ENCODE measurements around the gene C3orf52. TPM values are rescaled to one million over a fixed set of nuclear protein-coding genes. Genes with fewer than 3 reads are reported as not detected.

C3orf52 gene
- total and polyA plus RNA-seq, 10 of the 15 experiments (the other 5 are each of a cell fraction or from before 2014, with no cell fraction given), result 0.15 to 1.9 (median 0.73) TPM

DNA sequence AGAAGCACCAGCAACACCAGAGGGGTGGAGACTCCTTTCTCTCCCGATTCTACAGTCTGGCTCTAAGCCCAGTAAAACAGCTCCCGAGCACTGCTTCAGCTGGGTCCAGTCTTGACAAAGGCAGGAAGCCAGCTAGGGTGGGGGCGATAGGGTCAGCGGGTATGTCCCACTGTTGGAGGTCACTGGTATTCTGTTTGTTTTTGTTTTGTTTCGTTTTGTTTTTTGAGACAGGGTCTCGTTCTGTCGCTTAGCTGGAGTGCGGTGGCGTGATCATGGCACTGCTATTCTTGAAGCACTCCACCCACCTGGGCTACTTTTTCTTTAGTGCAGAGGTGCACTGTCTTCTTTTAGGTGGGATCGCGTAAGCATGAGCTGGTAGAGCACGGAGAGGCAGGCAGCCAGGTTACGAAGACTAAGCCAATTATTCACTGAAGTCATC lies 30.6 kb downstream of the C3orf52 start:
- Histone ChIP-seq H3K79me2 (ENCODE audit: control insufficient read depth, insufficient read depth, low read length) (peaks cover 33% of the 10 kb centered on the region), H3K27ac (ENCODE audit: control insufficient read depth, insufficient read depth) (peak overlapping the region; percentile 95), H3K4me3 (peak overlapping the region; percentile 48), H2AFZ (ENCODE audit: control insufficient read depth, low read depth, low read length) (no peak overlapping the region), H3K9ac (ENCODE audit: control insufficient read depth, insufficient read depth, low read length) (peak overlapping the region; percentile 79), H4K20me1 (ENCODE audit: control insufficient read depth, insufficient read depth) (no peaks in the 10 kb centered on the region), H3K27me3 (replicated peaks in 1 of 2; ENCODE audit: control insufficient read depth in 2 of 2, insufficient read depth in 2 of 2, low read length in 1 of 2) (no peaks in the 10 kb centered on the region), H3K9me3 (replicated peaks; ENCODE audit: control insufficient read depth, insufficient read depth, low read length) (no peaks in the 10 kb centered on the region), H3K4me1 (ENCODE audit: control insufficient read depth, insufficient read depth, low read length) (peaks cover 93% of the 10 kb centered on the region), H3K4me2 (ENCODE audit: control insufficient read depth, insufficient read depth) (peak overlapping the region; percentile 53), H3K36me3 (ENCODE audit: control insufficient read depth in 2 of 2, insufficient read depth in 2 of 2, low read length in 1 of 2) (peaks cover 0 to 2% of the 10 kb centered on the region in 2 experiments; a peak in 2 of 4 replicates)
- in situ Hi-C loops (cut with MboI), result no loop called here
- ChIA-PET POLR2A (interaction anchor here (0.5 to 9.4 kb wide), 8 partner anchors 14 to 383 kb away, joined by 3 to 345 read pairs (median 4); partner anchors contain the start of genes BTLA and GCSAM), CTCF (interaction anchor here (1.1 to 9.2 kb wide), 4 partner anchors 15 to 415 kb away, joined by 4 to 226 read pairs (median 6); partner anchors contain the start of genes CD200, GCSAM and SLC9C1), RAD21 (ENCODE audit: unreplicated experiment) (interaction anchor here (0.9 to 7.4 kb wide), 10 partner anchors 15 to 396 kb away, joined by 3 to 457 read pairs (median 6); partner anchors contain the start of genes BTLA, CD200 and GCSAM), SMC1A (ENCODE audit: uncharacterized antibody, unreplicated experiment) (interaction anchor here (0.5 to 9.4 kb wide), 10 partner anchors 15 to 396 kb away, joined by 3 to 489 read pairs (median 3); partner anchors contain the start of genes GCSAM and SLC9C1)
- DNase-seq (ENCODE audit: low read depth, low spot score) (no peak), ATAC-seq (peak; percentile 2), FAIRE-seq (no peak)
- WGBS (ENCODE audit: insufficient coverage, insufficient replicate concordance, low lambda C conversion rate, missing lambda C conversion rate), result under 1% methylated on average over 13 of the region's 13 CpGs
- intact Hi-C loops (cut with micrococcal nuclease; ENCODE audit: unreplicated experiment), result loop anchor here (10.0 kb wide), 1 partner anchor 858 kb away; the partner anchor contains the start of gene CD200R1
- TSS peak; percentile 47 for BruUV-seq (replicated peaks)
- TF ChIP-seq RB1 (IDR thresholded peaks at IDR 0.05; ENCODE audit: borderline replicate concordance), result no peak
- TF ChIP-seq CHD4 (IDR thresholded peaks at IDR 0.05), result no peak
- peak; percentile 98 for TF ChIP-seq MLLT1 (IDR thresholded peaks at IDR 0.05)
- peak; percentile 65; the same call in 1 of the 2 replicates for TF ChIP-seq POLR2AphosphoS2 (IDR thresholded peaks at IDR 0.05; ENCODE audit: low read depth, low read length)
- TF ChIP-seq ATF7 (IDR thresholded peaks at IDR 0.05; ENCODE audit: low read depth), result peak; percentile 38; the same call in 1 of the 2 replicates
- TF ChIP-seq IKZF2 (IDR thresholded peaks at IDR 0.05), result peak; percentile 40; a peak in 3 of 4 replicates
- TF ChIP-seq BACH1 (IDR thresholded peaks at IDR 0.05; ENCODE audit: borderline replicate concordance), result 0 out of 2 replicates have a peak, but pooled peaks have one; percentile 25
- peak; percentile 52 for TF ChIP-seq SKIL (IDR thresholded peaks at IDR 0.05; ENCODE audit: low read depth, poor library complexity, severe bottlenecking)
- no peak for TF ChIP-seq SP1 (IDR thresholded peaks at IDR 0.05; ENCODE audit: low read depth, low read length)
- 0 out of 2 replicates have a peak, but pooled peaks have one; percentile 4 for TF ChIP-seq IRF4 (IDR thresholded peaks at IDR 0.05; ENCODE audit: low read depth, low read length)
- peak; percentile 59; the same call in 1 of the 2 replicates for TF ChIP-seq ZNF592 (IDR thresholded peaks at IDR 0.05)
